K562 (cell line): Measurements from ENCODE around the gene OR5P2. TPM values are rescaled to one million over a fixed set of nuclear protein-coding genes. Genes with fewer than 3 reads are reported as not detected.

Experiments used
- ATAC-seq: fragments of 200-7000 bp; cut with Tn5 transposase; 3 replicates; pipeline ENCODE4 v1.9.1; 2020; ENCODE audit warnings: moderate library complexity
- BruUV-seq: library from RNA; stranded (reverse); fragments of 400-500 nt; replicated peaks from 2 replicates; lab custom pipeline; 2021; lab: Mats Ljungman, UMichigan
- CTCF ChIA-PET: fragments of 300-600 bp; formaldehyde crosslinking; extraction: SDS; loops from one replicate; lab custom pipeline; 2021; ENCODE audit warnings: low intra/inter-chr PET ratio; lab: Yijun Ruan, JAX
- POLR2A ChIA-PET: fragments of 300-600, 350-650 bp; sonication (Branson Sonifier 250); formaldehyde crosslinking; extraction: SDS; loops from one replicate; lab custom pipeline; 2021; ENCODE audit warnings: antibody characterized with exemption, inconsistent platforms; lab: Yijun Ruan, JAX
- DNase-seq, 4 experiments: peaks; one replicate each; pipeline versions ENCODE4 v3.0.0 to v3.0.0-alpha.2; 2011 to 2018; ENCODE audit warnings: low spot score in 3 of 4, mixed read lengths in 3 of 4; ENCODE audit errors: extremely low read depth in 1 of 4
- FAIRE-seq: peaks from 2 replicates; lab custom pipeline; 2011; peaks lifted over from hg19 to GRCh38; lab: Jason Lieb, UNC
- H2AFZ ChIP-seq: 2 replicates; pipeline ENCODE4 v1.6.0; 2011; ENCODE audit warnings: low read depth, low read length, control low read depth, inconsistent platforms
- H3K27ac ChIP-seq: fragments of 200-600 bp; 3 replicates; pipeline ENCODE4 v1.8.0; 2011; ENCODE audit warnings: low read depth, mild to moderate bottlenecking, control low read depth, inconsistent platforms, low read length, moderate library complexity, mixed read lengths; ENCODE audit errors: extremely low read depth
- H3K27me3 ChIP-seq, 2 experiments: fragments of 300-600 bp in 1 of 2; 2 replicates in 1 of 2; 3 replicates in 1 of 2; pipeline versions ENCODE4 v1.6.0 to v1.8.0; 2011; ENCODE audit warnings: inconsistent platforms in 2 of 2, low read length in 2 of 2, mild to moderate bottlenecking in 1 of 2, mixed read lengths in 1 of 2, moderate library complexity in 1 of 2; ENCODE audit not compliant: control insufficient read depth in 2 of 2, insufficient read depth in 2 of 2
- H3K36me3 ChIP-seq: fragments of 300-600 bp; 3 replicates; pipeline ENCODE4 v1.8.0; 2011; ENCODE audit warnings: mild to moderate bottlenecking, low read length, inconsistent platforms; ENCODE audit not compliant: control insufficient read depth, insufficient read depth
- H3K4me1 ChIP-seq, 2 experiments: fragments of 200-600 bp in 1 of 2; replicated peaks in 1 of 2; 2 replicates in 1 of 2; 3 replicates in 1 of 2; pipeline versions ENCODE4 v1.5.1 to v1.8.0; 2011; ENCODE audit warnings: inconsistent platforms in 2 of 2, low read length in 2 of 2, mild to moderate bottlenecking in 1 of 2, mixed read lengths in 1 of 2, moderate library complexity in 1 of 2; ENCODE audit not compliant: control insufficient read depth in 2 of 2, insufficient read depth in 2 of 2
- H3K4me2 ChIP-seq: 2 replicates; pipeline ENCODE4 v1.6.1; 2011; ENCODE audit warnings: low read length, control low read depth, inconsistent platforms, mixed read lengths; ENCODE audit not compliant: insufficient read depth
- H3K4me3 ChIP-seq: fragments of 200-600 bp; sonication (generic), shearing (Covaris generic); 2 replicates; pipeline ENCODE4 v1.5.1; 2016; ENCODE audit warnings: control low read depth, inconsistent platforms
- H3K79me2 ChIP-seq: fragments of 200-600 bp; 3 replicates; pipeline ENCODE4 v1.8.0; 2011; ENCODE audit warnings: low read length, inconsistent platforms; ENCODE audit not compliant: control insufficient read depth, insufficient read depth
- H3K9ac ChIP-seq, 2 experiments: 2 replicates each; pipeline versions ENCODE4 v1.6.0 to v1.6.1; 2011; ENCODE audit warnings: low read depth in 2 of 2, low read length in 2 of 2, control low read depth in 1 of 2, inconsistent platforms in 1 of 2, mild to moderate bottlenecking in 1 of 2, mixed read lengths in 1 of 2; ENCODE audit not compliant: insufficient read depth in 1 of 2
- H3K9me1 ChIP-seq: one replicate; pipeline ENCODE4 v1.6.0; 2011; ENCODE audit warnings: inconsistent platforms, mild to moderate bottlenecking, low read length, moderate library complexity; ENCODE audit not compliant: control insufficient read depth, insufficient read depth
- H3K9me3 ChIP-seq: replicated peaks from 2 replicates; pipeline ENCODE4 v1.5.1; 2011; ENCODE audit warnings: low read depth, low read length, inconsistent platforms; ENCODE audit not compliant: control insufficient read depth, insufficient read depth
- H4K20me1 ChIP-seq: replicated peaks from 2 replicates; pipeline ENCODE4 v1.6.1; 2011; ENCODE audit warnings: low read length, inconsistent platforms, mixed read lengths; ENCODE audit not compliant: control insufficient read depth, insufficient read depth
- CREB1 ChIP-seq, 2 experiments: sonication (generic) in 1 of 2; formaldehyde crosslinking in 1 of 2; IDR thresholded peaks; 2 replicates each; pipeline versions ENCODE4 v1.6.1 to v1.8.0; 2012 to 2022; ENCODE audit warnings: inconsistent platforms in 1 of 2, mild to moderate bottlenecking in 1 of 2, missing genetic modification reagents in 1 of 2, moderate library complexity in 1 of 2
- CTBP1 ChIP-seq: fragments of 450-650 bp; IDR thresholded peaks from 2 replicates; pipeline ENCODE4 v1.6.1; 2016; ENCODE audit warnings: borderline replicate concordance
- CTCFL ChIP-seq: IDR thresholded peaks from 2 replicates; pipeline ENCODE4 v1.6.1; 2011; ENCODE audit warnings: borderline replicate concordance, low read depth, mild to moderate bottlenecking, moderate library complexity, low read length; ENCODE audit not compliant: insufficient read depth, poor library complexity, severe bottlenecking
- DDX20 ChIP-seq: fragments of 450-650 bp; IDR thresholded peaks from 2 replicates; pipeline ENCODE4 v1.6.1; 2016; ENCODE audit warnings: missing genetic modification characterization, low read depth, mild to moderate bottlenecking, missing compliant biosample characterization, moderate library complexity
- ELF2 ChIP-seq: fragments of 250-450 bp; sonication (Bioruptor Pico); IDR thresholded peaks from 2 replicates; pipeline ENCODE4 v1.5.0; 2021; ENCODE audit warnings: mild to moderate bottlenecking
- FOS ChIP-seq: IDR thresholded peaks from 3 replicates; pipeline ENCODE4 v1.6.1; 2011; ENCODE audit not compliant: insufficient read length; ENCODE audit errors: extremely low read depth
- HCFC1 ChIP-seq: IDR thresholded peaks from 2 replicates; pipeline ENCODE4 v1.6.1; 2012; ENCODE audit warnings: low read depth, low read length, improper control_type of control experiment
- HMGN3 ChIP-seq: IDR thresholded peaks from 2 replicates; pipeline ENCODE4 v1.6.1; 2011; ENCODE audit warnings: borderline replicate concordance, low read depth, mild to moderate bottlenecking, mixed read lengths, low read length; ENCODE audit not compliant: insufficient read length; ENCODE audit errors: extremely low read depth
- TAF15 ChIP-seq: fragments of 200-400 bp; formaldehyde crosslinking; IDR thresholded peaks from 2 replicates; pipeline ENCODE4 v1.6.1; 2017; ENCODE audit warnings: mild to moderate bottlenecking, low read depth, low read length, moderate library complexity
- ZNF318 ChIP-seq, 2 experiments: fragments of 450-650 bp; IDR thresholded peaks; 2 replicates each; pipeline ENCODE4 v1.6.1; 2016; ENCODE audit warnings: mild to moderate bottlenecking in 2 of 2, borderline replicate concordance in 1 of 2, low read depth in 1 of 2, moderate library complexity in 1 of 2
- ZSCAN29 ChIP-seq: fragments of 450-650 bp; IDR thresholded peaks from 2 replicates; pipeline ENCODE4 v1.6.1; 2017
- ZZZ3 ChIP-seq: fragments of 450-650 bp; IDR thresholded peaks from 2 replicates; pipeline ENCODE4 v1.6.1; 2016; ENCODE audit warnings: antibody characterized with exemption, mild to moderate bottlenecking, moderate library complexity
- WGBS: fragments of 100-300 bp; shearing (Covaris generic); methylation state at CpG from one replicate; pipeline ENCODE4 v1.1.6; 2016; ENCODE audit warnings: low coverage, mixed read lengths; ENCODE audit not compliant: insufficient coverage; ENCODE audit errors: missing lambda C conversion rate; 5-methylcytosine and 5-hydroxymethylcytosine counted together
- in situ Hi-C: fragments of 300-500 bp; cut with MboI; formaldehyde crosslinking; loops from 4 replicates; pipeline ENCODE4 v1.15.0; 2018; ENCODE audit warnings: inconsistent platforms, mixed read lengths
- intact Hi-C: fragments of 100-400 bp; cut with micrococcal nuclease; formaldehyde crosslinking; loops from 2 replicates; pipeline ENCODE4 v1.14.2; 2022
- polyA plus RNA-seq, 8 experiments: library from polyadenylated mRNA; depleted of rRNA in 4 of 8; stranded (reverse) in 5 of 8; unstranded in 3 of 8; fragments of >200 nt; fragmentation: Nextera tagmentation in 2 of 8; fragmentation: Illumina TruSeq in 1 of 8; extraction: Ambion mirVana in 2 of 8; extraction: Trizol in 1 of 8; gene quantifications; 2 replicates each; pipeline versions ENCODE4 v1.2.1 to v1.2.3, GENCODE V29; 2011 to 2014; ENCODE audit warnings: inconsistent platforms in 1 of 8, missing spikeins in 1 of 8
- total RNA-seq, 7 experiments: library from RNA; depleted of rRNA in 6 of 7; stranded (reverse); fragments of >200 nt in 6 of 7; fragmentation: Illumina TruSeq in 2 of 7; extraction: Trizol in 2 of 7; gene quantifications; 2 replicates each; pipeline versions ENCODE4 v1.2.1 to v1.2.3, GENCODE V29; 2011 to 2021; ENCODE audit warnings: low replicate concordance in 1 of 7

Gene OR5P2
- total and polyA plus RNA-seq, 9 of the 15 experiments (the other 6 are each of a cell fraction or from before 2014, with no cell fraction given) = not detected

GRCh38 chr11:7775689-7776088 is 21.1 kb downstream of the OR5P2 start:
- BruUV-seq = no TSS peak
- POLR2A ChIA-PET = no interaction called here
- TF ChIP-seq ZNF318 (IDR thresholded peaks at IDR 0.05; ENCODE audit: borderline replicate concordance in 1 of 2, low read depth in 1 of 2) (no peak), TAF15 (no peak), ZZZ3 (no peak), DDX20 (tag) (no peak), CTCFL (no peak), CREB1 (IDR thresholded peaks at IDR 0.05) (no peak), CREB1 (CRISPR knock-in tag; IDR thresholded peaks at IDR 0.05) (no peak), ZSCAN29 (no peak), CTBP1 (no peak), HCFC1 (no peak), FOS (no peak), HMGN3 (no peak), ELF2 (CRISPR knock-in tag) (no peak)

More at GRCh38 chr11:7775689-7776088, 21.1 kb downstream of the OR5P2 start:
- Histone ChIP-seq H3K79me2 (no peaks in the 10 kb centered on the region), H3K4me1 (no peaks in the 10 kb centered on the region), H3K27ac (no peak overlapping the region), H2AFZ (no peak overlapping the region), H3K4me3 (no peak overlapping the region), H4K20me1 (no peaks in the 10 kb centered on the region), H3K36me3 (no peaks in the 10 kb centered on the region), H3K4me2 (no peak overlapping the region), H3K9ac (no peak overlapping the region), H3K9me3 (no peaks in the 10 kb centered on the region; the same call in 1 of the 2 replicates), H3K9me1 (no peaks in the 10 kb centered on the region), H3K27me3 (no peaks in the 10 kb centered on the region)
- DNase-seq (no peak), FAIRE-seq (no peak), ATAC-seq (no peak)
- CTCF ChIA-PET = no interaction called here
- intact Hi-C loops = no loop called here
- in situ Hi-C loops = no loop called here
- 0% methylated on average over 3 of the region's 3 CpGs for WGBS
